ENCODE data around the gene BICRAL.

GRCh38 chr6:42879372-42880239 lies 97.8 kb downstream of the BICRAL start, which contains the start of gene RPL7L1:
- TF ChIP-seq CTCF (IDR thresholded peaks at IDR 0.05; ENCODE audit: low read depth, low read length, poor library complexity, severe bottlenecking): no peak
- TF ChIP-seq EZH2phosphoT487 (IDR thresholded peaks at IDR 0.05; ENCODE audit: borderline replicate concordance, low read length): no peak
